Endothelial cell of umbilical vein (primary cell): ENCODE results near the gene STT3B. TPM values are rescaled to one million over a fixed set of nuclear protein-coding genes. Genes with fewer than 3 reads are reported as not detected.

ENCODE experiments used
- BruUV-seq: library from RNA; stranded (reverse); fragments of 400-500 nt; replicated peaks from 2 replicates; lab custom pipeline; 2021; lab: Mats Ljungman, UMichigan
- CTCF ChIA-PET: fragments of 300-600, 350-600 bp; sonication (Branson Sonifier 250); formaldehyde crosslinking; loops from one replicate; lab custom pipeline; 2021; ENCODE audit warnings: antibody characterized with exemption, inconsistent platforms; lab: Charles Lee
- POLR2A ChIA-PET: fragments of 300-600, 350-600 bp; sonication (Branson Sonifier 250); formaldehyde crosslinking; loops from one replicate; lab custom pipeline; 2021; ENCODE audit warnings: antibody characterized with exemption, inconsistent platforms; lab: Charles Lee
- DNase-seq: peaks from one replicate; pipeline ENCODE4 v3.0.0-alpha.2; 2011; ENCODE audit warnings: low read depth, low spot score
- FAIRE-seq: peaks from 2 replicates; lab custom pipeline; 2011; peaks lifted over from hg19 to GRCh38; lab: Jason Lieb, UNC
- H2AFZ ChIP-seq: 2 replicates; pipeline ENCODE4 v1.6.0; 2012; ENCODE audit warnings: low read depth, low read length, control low read depth, inconsistent platforms
- H3K27ac ChIP-seq: 2 replicates; pipeline ENCODE4 v1.5.1; 2011; ENCODE audit warnings: low read depth, mild to moderate bottlenecking, control low read depth, low read length, moderate library complexity; ENCODE audit not compliant: insufficient read depth
- H3K27me3 ChIP-seq, 2 experiments: 2 replicates each; pipeline versions ENCODE4 v1.6.0 to v1.6.1; 2011; ENCODE audit warnings: low read length in 2 of 2, mixed read lengths in 1 of 2; ENCODE audit not compliant: control insufficient read depth in 2 of 2, insufficient read depth in 2 of 2
- H3K36me3 ChIP-seq, 2 experiments: 2 replicates in 1 of 2; 3 replicates in 1 of 2; pipeline ENCODE4 v1.5.1; 2011; ENCODE audit warnings: low read length in 2 of 2, mild to moderate bottlenecking in 1 of 2, moderate library complexity in 1 of 2; ENCODE audit not compliant: control insufficient read depth in 2 of 2, insufficient read depth in 2 of 2; ENCODE audit errors: extremely low read depth in 1 of 2
- H3K4me1 ChIP-seq: 3 replicates; pipeline ENCODE4 v1.5.1; 2011; ENCODE audit warnings: mild to moderate bottlenecking, low read length; ENCODE audit not compliant: control insufficient read depth, insufficient read depth; ENCODE audit errors: extremely low read depth
- H3K4me2 ChIP-seq: 2 replicates; pipeline ENCODE4 v1.6.1; 2011; ENCODE audit warnings: low read length, control low read depth, mixed read lengths; ENCODE audit not compliant: insufficient read depth
- H3K4me3 ChIP-seq, 3 experiments: fragments of 200-600 bp in 1 of 3; sonication (generic), shearing (Covaris generic) in 1 of 3; replicated peaks in 1 of 3; 2 replicates each; pipeline ENCODE4 v1.5.1; 2011 to 2016; ENCODE audit warnings: control low read depth in 3 of 3, low read length in 3 of 3, mild to moderate bottlenecking in 2 of 3, inconsistent platforms in 1 of 3, low read depth in 1 of 3, moderate library complexity in 1 of 3; ENCODE audit not compliant: insufficient read depth in 1 of 3
- H3K79me2 ChIP-seq: 2 replicates; pipeline ENCODE4 v1.6.0; 2012; ENCODE audit warnings: low read length, inconsistent platforms; ENCODE audit not compliant: control insufficient read depth, insufficient read depth
- H3K9ac ChIP-seq: replicated peaks from 2 replicates; pipeline ENCODE3; 2011; ENCODE audit warnings: low read length, control low read depth; ENCODE audit not compliant: insufficient read depth; ENCODE audit errors: extremely low read depth
- H3K9me1 ChIP-seq: replicated peaks from 3 replicates; pipeline ENCODE4 v1.6.0; 2011; ENCODE audit warnings: mild to moderate bottlenecking, low read length; ENCODE audit not compliant: control insufficient read depth, insufficient read depth; ENCODE audit errors: extremely low read depth
- H3K9me3 ChIP-seq: replicated peaks from 2 replicates; pipeline ENCODE4 v1.5.1; 2012; ENCODE audit warnings: low read length, inconsistent platforms; ENCODE audit not compliant: control insufficient read depth, insufficient read depth
- H4K20me1 ChIP-seq: replicated peaks from 2 replicates; pipeline ENCODE3; 2011; ENCODE audit warnings: mild to moderate bottlenecking, low read length; ENCODE audit not compliant: control insufficient read depth, insufficient read depth; ENCODE audit errors: extremely low read depth
- EZH2 ChIP-seq: IDR thresholded peaks from 2 replicates; pipeline ENCODE4 v1.6.1; 2012; ENCODE audit warnings: borderline replicate concordance, low read depth, mild to moderate bottlenecking, moderate library complexity, low read length, inconsistent platforms; ENCODE audit not compliant: severe bottlenecking
- FOS ChIP-seq: IDR thresholded peaks from 2 replicates; pipeline ENCODE4 v1.6.1; 2011; ENCODE audit warnings: mild to moderate bottlenecking, low read length, moderate library complexity, borderline replicate concordance; ENCODE audit not compliant: insufficient read depth
- JUN ChIP-seq: IDR thresholded peaks from 2 replicates; pipeline ENCODE4 v1.6.1; 2011; ENCODE audit warnings: borderline replicate concordance, low read depth; ENCODE audit not compliant: insufficient read length, insufficient read depth
- MYC ChIP-seq: IDR thresholded peaks from one replicate; pipeline ENCODE4 v1.6.1; 2011; ENCODE audit warnings: mild to moderate bottlenecking, low read depth, low read length
- POLR2A ChIP-seq: IDR thresholded peaks from 2 replicates; pipeline ENCODE4 v1.6.1; 2012; ENCODE audit warnings: low read depth, mild to moderate bottlenecking, control low read depth, low read length
- POLR2AphosphoS5 ChIP-seq: IDR thresholded peaks from 2 replicates; pipeline ENCODE4 v1.6.1; 2012; ENCODE audit warnings: low read depth, mild to moderate bottlenecking, control low read depth, low read length, moderate library complexity; ENCODE audit not compliant: insufficient read depth
- dilution Hi-C: fragments of 300-500 bp; cut with MboI; formaldehyde crosslinking; loops from one replicate; pipeline ENCODE4 v1.15.0; 2019; ENCODE audit warnings: low sequenced_read_pairs; ENCODE audit not compliant: extremely low pct_ligation_motif_present
- intact Hi-C: fragments of 100-400 bp; cut with micrococcal nuclease; formaldehyde crosslinking; loops from one replicate; pipeline ENCODE4 v1.10.0; 2022
- polyA plus RNA-seq, 4 experiments: library from polyadenylated mRNA; depleted of rRNA in 3 of 4; stranded (reverse) in 3 of 4; unstranded in 1 of 4; fragments of >200 nt; gene quantifications; 2 replicates each; pipeline versions ENCODE4 v1.2.1 to v1.2.3, GENCODE V29; 2011 to 2012; ENCODE audit warnings: missing spikeins in 1 of 4
- total RNA-seq: library from RNA; stranded (reverse); gene quantifications from 2 replicates; pipeline ENCODE4 v1.2.3, GENCODE V29; 2021
- TF ChIP-seq, protein P1 (sequence below): IDR thresholded peaks from 2 replicates; pipeline ENCODE4 v1.6.1; 2011; ENCODE audit not compliant: insufficient read depth, insufficient read length
- TF ChIP-seq, protein P2 (sequence below), 2 donors: IDR thresholded peaks; 1 replicate in 1 of 2; 2 replicates in 1 of 2; pipeline ENCODE4 v1.5.1; 2011; ENCODE audit warnings: low read length in 2 of 2, mild to moderate bottlenecking in 2 of 2, moderate library complexity in 2 of 2, control low read depth in 1 of 2, inconsistent platforms in 1 of 2, low read depth in 1 of 2; ENCODE audit not compliant: insufficient read depth in 1 of 2; ENCODE audit errors: extremely low read depth in 1 of 2

STT3B gene
- total and polyA plus RNA-seq, 2 donors (not counting 3 experiments of a cell fraction or from before 2014, with no cell fraction given), result 56.4 to 113 TPM

DNA sequence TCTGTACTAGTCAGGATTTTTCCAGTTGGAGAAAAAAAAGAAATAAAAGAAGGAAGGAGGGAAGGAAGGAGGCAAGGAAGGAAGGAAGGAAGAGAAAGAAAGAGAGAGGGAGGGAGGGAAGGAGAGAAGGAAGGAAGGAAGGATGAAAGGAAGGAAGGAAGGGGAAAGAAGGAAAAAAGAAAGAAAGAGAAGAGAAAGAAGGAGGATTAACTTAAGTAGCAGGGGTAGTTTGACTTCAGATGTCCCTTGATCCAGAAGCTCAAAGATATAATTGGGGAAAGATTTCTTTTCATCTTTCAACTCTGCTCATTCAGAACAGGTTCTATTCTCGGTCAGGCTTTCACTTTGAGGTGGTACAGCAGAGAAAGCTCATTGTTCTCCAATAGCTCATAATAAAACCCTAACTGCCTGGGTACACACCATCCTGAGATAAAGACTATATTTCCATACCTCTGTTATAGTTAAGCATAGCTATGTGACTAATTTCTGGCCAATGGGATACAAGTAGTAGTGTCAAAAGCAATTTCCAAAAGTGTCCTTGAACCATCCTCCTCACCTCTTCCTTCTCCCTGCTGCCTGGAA is 23.5 kb upstream of the STT3B start:
- Histone ChIP-seq H3K9me3 (no peaks in the 10 kb centered on the region), H3K27me3 (peaks cover 13 to 16% of the 10 kb centered on the region in 2 experiments), H2AFZ (no peak overlapping the region), H3K36me3 (no peaks in the 10 kb centered on the region), H3K9ac (no peak overlapping the region), H3K4me1 (no peaks in the 10 kb centered on the region), H3K9me1 (no peaks in the 10 kb centered on the region), H3K4me2 (no peak overlapping the region), H3K27ac (no peak overlapping the region), H4K20me1 (no peaks in the 10 kb centered on the region), H3K4me3 (no peak overlapping the region), H3K79me2 (no peaks in the 10 kb centered on the region)
- CTCF ChIA-PET, result no interaction called here
- intact Hi-C loops, result no loop called here
- no TSS peak for BruUV-seq
- dilution Hi-C loops, result no loop called here
- POLR2A ChIA-PET, result interaction anchor here (0.7 kb wide), 1 partner anchor 260 kb away, joined by 5 read pairs; no protein-coding TSS in a partner anchor
- FAIRE-seq, result no peak
- no peak for DNase-seq
- TF ChIP-seq, protein P1, sequence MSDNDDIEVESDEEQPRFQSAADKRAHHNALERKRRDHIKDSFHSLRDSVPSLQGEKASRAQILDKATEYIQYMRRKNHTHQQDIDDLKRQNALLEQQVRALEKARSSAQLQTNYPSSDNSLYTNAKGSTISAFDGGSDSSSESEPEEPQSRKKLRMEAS, result no peak

DNA sequence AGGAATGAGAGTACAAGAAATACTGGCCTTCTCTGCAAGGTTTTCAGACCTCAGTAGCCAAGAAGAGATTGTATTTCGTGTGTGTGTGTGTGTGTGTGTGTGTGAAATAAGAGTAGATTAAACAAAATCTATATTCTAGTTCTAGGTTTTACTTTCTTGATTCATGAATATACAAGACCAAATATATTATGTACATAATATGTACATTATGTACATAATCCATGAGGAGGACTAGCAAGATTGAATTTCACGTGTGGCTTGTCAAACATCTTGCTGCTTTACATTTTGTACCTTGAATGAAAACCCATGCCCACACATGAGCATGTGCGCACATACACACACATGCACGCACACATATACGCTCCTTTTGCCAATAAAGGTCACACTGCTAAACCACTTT is 18.2 kb upstream of the STT3B start:
- TF ChIP-seq JUN (no peak), POLR2A (no peak), POLR2AphosphoS5 (no peak), MYC (no peak), EZH2 (no peak), FOS (no peak)
- TF ChIP-seq, protein P1, result no peak
- TF ChIP-seq, protein P2, sequence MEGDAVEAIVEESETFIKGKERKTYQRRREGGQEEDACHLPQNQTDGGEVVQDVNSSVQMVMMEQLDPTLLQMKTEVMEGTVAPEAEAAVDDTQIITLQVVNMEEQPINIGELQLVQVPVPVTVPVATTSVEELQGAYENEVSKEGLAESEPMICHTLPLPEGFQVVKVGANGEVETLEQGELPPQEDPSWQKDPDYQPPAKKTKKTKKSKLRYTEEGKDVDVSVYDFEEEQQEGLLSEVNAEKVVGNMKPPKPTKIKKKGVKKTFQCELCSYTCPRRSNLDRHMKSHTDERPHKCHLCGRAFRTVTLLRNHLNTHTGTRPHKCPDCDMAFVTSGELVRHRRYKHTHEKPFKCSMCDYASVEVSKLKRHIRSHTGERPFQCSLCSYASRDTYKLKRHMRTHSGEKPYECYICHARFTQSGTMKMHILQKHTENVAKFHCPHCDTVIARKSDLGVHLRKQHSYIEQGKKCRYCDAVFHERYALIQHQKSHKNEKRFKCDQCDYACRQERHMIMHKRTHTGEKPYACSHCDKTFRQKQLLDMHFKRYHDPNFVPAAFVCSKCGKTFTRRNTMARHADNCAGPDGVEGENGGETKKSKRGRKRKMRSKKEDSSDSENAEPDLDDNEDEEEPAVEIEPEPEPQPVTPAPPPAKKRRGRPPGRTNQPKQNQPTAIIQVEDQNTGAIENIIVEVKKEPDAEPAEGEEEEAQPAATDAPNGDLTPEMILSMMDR (IDR thresholded peaks at IDR 0.05; ENCODE audit: extremely low read depth in 1 of 2, insufficient read depth in 1 of 2, low read depth in 1 of 2, low read length in 2 of 2), result no peak
- H3K79me2 ChIP-seq, result no peaks in the 10 kb centered on the region
- H3K27ac ChIP-seq, result no peak overlapping the region
- no peaks in the 10 kb centered on the region for H3K9me3 ChIP-seq
- H4K20me1 ChIP-seq, result no peaks in the 10 kb centered on the region
- no peaks in the 10 kb centered on the region for H3K4me1 ChIP-seq
- H3K36me3 ChIP-seq, result no peaks in the 10 kb centered on the region
- peaks cover 2 to 3% of the 10 kb centered on the region in 2 experiments for H3K27me3 ChIP-seq
- no TSS peak for BruUV-seq
- no peak overlapping the region for H3K4me2 ChIP-seq
- DNase-seq, result no peak
- H3K4me3 ChIP-seq, result no peak overlapping the region
- intact Hi-C loops (no loop called here), dilution Hi-C loops (no loop called here)
- FAIRE-seq, result no peak
- no peak overlapping the region for H3K9ac ChIP-seq
- CTCF ChIA-PET, result no interaction called here
- H2AFZ ChIP-seq, result no peak overlapping the region
- POLR2A ChIA-PET, result no interaction called here
- no peaks in the 10 kb centered on the region for H3K9me1 ChIP-seq
